B cell (primary cell): ENCODE data around the gene RETN.

ENCODE experiments used
- EZH2 ChIP-seq: IDR thresholded peaks from 2 replicates; pipeline ENCODE4 v1.6.1; 2012; ENCODE audit warnings: borderline replicate concordance, low read depth, mild to moderate bottlenecking, moderate library complexity, low read length; ENCODE audit not compliant: insufficient read depth, poor library complexity, severe bottlenecking
- TF ChIP-seq, protein P1 (sequence below): fragments of 200-600 bp; IDR thresholded peaks from one replicate; pipeline ENCODE4 v1.8.0; 2022; ENCODE audit warnings: antibody characterized with exemption, mild to moderate bottlenecking

GRCh38 chr19:7637374-7638256 is 31.2 kb upstream of the RETN start:
- TF ChIP-seq, protein P1, sequence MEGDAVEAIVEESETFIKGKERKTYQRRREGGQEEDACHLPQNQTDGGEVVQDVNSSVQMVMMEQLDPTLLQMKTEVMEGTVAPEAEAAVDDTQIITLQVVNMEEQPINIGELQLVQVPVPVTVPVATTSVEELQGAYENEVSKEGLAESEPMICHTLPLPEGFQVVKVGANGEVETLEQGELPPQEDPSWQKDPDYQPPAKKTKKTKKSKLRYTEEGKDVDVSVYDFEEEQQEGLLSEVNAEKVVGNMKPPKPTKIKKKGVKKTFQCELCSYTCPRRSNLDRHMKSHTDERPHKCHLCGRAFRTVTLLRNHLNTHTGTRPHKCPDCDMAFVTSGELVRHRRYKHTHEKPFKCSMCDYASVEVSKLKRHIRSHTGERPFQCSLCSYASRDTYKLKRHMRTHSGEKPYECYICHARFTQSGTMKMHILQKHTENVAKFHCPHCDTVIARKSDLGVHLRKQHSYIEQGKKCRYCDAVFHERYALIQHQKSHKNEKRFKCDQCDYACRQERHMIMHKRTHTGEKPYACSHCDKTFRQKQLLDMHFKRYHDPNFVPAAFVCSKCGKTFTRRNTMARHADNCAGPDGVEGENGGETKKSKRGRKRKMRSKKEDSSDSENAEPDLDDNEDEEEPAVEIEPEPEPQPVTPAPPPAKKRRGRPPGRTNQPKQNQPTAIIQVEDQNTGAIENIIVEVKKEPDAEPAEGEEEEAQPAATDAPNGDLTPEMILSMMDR: no peak
- no peak for TF ChIP-seq EZH2
